ENCODE results near the gene STARD3.

- TF ChIP-seq CTCF (IDR thresholded peaks at IDR 0.05) (no peak), POLR2A (IDR thresholded peaks at IDR 0.05) (no peak)
Measured at GRCh38 chr17:39619786-39620101, 17.2 kb upstream of the STARD3 start.
